ENCODE measurements around the gene FKBP4.

- no peak for TF ChIP-seq CTCF (IDR thresholded peaks at IDR 0.05)
- no peak for TF ChIP-seq POLR2A (IDR thresholded peaks at IDR 0.05)
These were observed 1.2 kb upstream of the FKBP4 start for GRCh38 chr12:2793561-2793960.
